ENCODE data around the gene HEBP1.

HEBP1 gene

GRCh38 chr12:12987421-12987820 is 12.6 kb downstream of the HEBP1 start:
- DNase-seq, result no peak

GRCh38 chr12:12986775-12987331 is 13.2 kb downstream of the HEBP1 start:
- no peak for DNase-seq

- peak; percentile 6 for DNase-seq
Observed at GRCh38 chr12:12985817-12986408, 14.2 kb downstream of the HEBP1 start.

- no peak for DNase-seq
Observed at GRCh38 chr12:12984149-12984548, 15.9 kb downstream of the HEBP1 start.

- no peak for DNase-seq
Observed at GRCh38 chr12:12983420-12984035, 16.5 kb downstream of the HEBP1 start.

GRCh38 chr12:12982331-12982730 is 17.7 kb downstream of the HEBP1 start:
- no peak for DNase-seq

GRCh38 chr12:12979731-12980259 is 20.3 kb downstream of the HEBP1 start:
- no peak for DNase-seq

- no peak for DNase-seq
Observed at GRCh38 chr12:12979126-12979525, 20.9 kb downstream of the HEBP1 start.

- DNase-seq, result no peak
Observed at GRCh38 chr12:12977231-12977630, 22.8 kb downstream of the HEBP1 start.

GRCh38 chr12:12976366-12976765 is 23.7 kb downstream of the HEBP1 start:
- no peak for DNase-seq

GRCh38 chr12:12975322-12976077 is 24.6 kb downstream of the HEBP1 start:
- DNase-seq, result no peak

GRCh38 chr12:12974211-12974610 is 25.9 kb downstream of the HEBP1 start:
- DNase-seq, result no peak

GRCh38 chr12:12973019-12973418 is 27.0 kb downstream of the HEBP1 start:
- no peak for DNase-seq

- DNase-seq, result no peak
Observed at GRCh38 chr12:12965836-12966235, 34.2 kb downstream of the HEBP1 start.

GRCh38 chr12:12964255-12964654 is 35.8 kb downstream of the HEBP1 start:
- no peak for DNase-seq

- DNase-seq, result no peak
Observed at GRCh38 chr12:12960639-12961209, 39.3 kb downstream of the HEBP1 start.

GRCh38 chr12:12958886-12959285 is 41.2 kb downstream of the HEBP1 start:
- no peak for DNase-seq

GRCh38 chr12:12954878-12955625 is 45.0 kb downstream of the HEBP1 start:
- DNase-seq, result no peak

GRCh38 chr12:12954356-12954755 is 45.7 kb downstream of the HEBP1 start:
- no peak for DNase-seq

- no peak for DNase-seq
Observed at GRCh38 chr12:12952036-12952435, 48.0 kb downstream of the HEBP1 start, which contains the start of gene GPRC5D. TSS of gene GPRC5D (minus strand) at chr12:12952170. CDS start at chr12:12950384, 1,786 bp downstream.

- DNase-seq, result no peak
Observed at GRCh38 chr12:12951504-12951903, 48.6 kb downstream of the HEBP1 start.

- no peak for DNase-seq
Observed at GRCh38 chr12:12947902-12948301, 52.2 kb downstream of the HEBP1 start.

All from activated naive CD4-positive, alpha-beta T cell treated with Interleukin-2 at 50 U/mL for 16 hours (primary cell).